Measurements from ENCODE around the gene OSBP2.

DNA sequence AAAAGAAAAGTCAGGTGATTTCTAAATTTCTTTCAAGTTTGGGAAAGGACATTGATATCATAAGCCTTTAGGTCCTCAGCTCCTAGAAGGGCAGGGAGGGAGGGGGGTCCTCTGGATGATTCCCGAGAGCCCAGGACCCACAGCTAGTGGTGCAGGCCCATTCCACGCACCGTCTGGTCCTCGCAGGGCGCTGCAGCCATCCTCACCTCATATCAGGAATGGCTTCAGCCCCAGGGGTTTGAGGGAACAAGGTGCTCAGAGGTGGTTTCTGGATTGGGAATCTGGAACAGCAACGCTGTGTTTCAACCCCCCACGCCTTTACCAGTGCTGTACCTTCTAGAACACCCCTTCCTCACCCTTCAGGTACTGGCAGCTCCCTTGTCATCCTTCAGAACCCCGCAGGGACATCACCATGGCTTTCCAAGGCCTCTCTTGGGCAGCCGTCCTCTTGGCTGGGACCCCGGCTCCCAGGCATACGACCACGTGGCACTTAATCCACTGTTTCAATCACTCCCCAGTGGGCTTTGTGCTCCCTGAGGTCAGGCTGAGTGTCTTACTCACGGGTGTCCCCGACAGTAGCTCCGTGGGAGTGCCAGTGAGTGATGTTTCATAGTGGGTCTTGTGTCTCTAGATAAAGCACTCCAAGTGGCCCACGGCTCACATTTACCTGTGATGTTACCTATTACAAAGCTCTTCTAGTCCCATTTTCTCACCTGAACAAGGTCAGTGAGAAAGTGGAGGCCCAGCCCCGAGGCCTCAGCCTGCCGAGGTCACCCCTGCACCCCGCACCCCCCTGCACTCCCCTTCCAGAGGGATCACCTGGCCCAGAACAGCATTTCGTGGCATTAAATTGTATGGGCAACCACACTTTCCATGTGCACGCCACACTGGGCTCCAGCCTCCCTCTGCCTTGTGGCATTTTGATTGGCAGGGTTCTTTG is 180.0 kb downstream of the OSBP2 start:
- no peak for TF ChIP-seq POLR2A (IDR thresholded peaks at IDR 0.05)
- TF ChIP-seq, protein P1, sequence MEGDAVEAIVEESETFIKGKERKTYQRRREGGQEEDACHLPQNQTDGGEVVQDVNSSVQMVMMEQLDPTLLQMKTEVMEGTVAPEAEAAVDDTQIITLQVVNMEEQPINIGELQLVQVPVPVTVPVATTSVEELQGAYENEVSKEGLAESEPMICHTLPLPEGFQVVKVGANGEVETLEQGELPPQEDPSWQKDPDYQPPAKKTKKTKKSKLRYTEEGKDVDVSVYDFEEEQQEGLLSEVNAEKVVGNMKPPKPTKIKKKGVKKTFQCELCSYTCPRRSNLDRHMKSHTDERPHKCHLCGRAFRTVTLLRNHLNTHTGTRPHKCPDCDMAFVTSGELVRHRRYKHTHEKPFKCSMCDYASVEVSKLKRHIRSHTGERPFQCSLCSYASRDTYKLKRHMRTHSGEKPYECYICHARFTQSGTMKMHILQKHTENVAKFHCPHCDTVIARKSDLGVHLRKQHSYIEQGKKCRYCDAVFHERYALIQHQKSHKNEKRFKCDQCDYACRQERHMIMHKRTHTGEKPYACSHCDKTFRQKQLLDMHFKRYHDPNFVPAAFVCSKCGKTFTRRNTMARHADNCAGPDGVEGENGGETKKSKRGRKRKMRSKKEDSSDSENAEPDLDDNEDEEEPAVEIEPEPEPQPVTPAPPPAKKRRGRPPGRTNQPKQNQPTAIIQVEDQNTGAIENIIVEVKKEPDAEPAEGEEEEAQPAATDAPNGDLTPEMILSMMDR (IDR thresholded peaks at IDR 0.05) = no peak
